HG02798 (cell line): ENCODE results near the gene GANAB.
A peak's percentile ranks its signal among the peaks of the same experiment; 100 is the strongest.
"Not testable (repeated sequence)": the region's sequence is repeated elsewhere in the genome, so short reads cannot be mapped to it uniquely, and the experiment has no call there.

ENCODE experiments used
- ATAC-seq: cut with Tn5 transposase; IDR thresholded peaks from one replicate; pipeline ENCODE4 v1.9.1; 2021; ENCODE audit warnings: mild to moderate bottlenecking; ENCODE audit not compliant: unreplicated experiment, poor library complexity

GANAB gene

GRCh38 chr11:62627713-62628112 is 18.7 kb downstream of the GANAB start:
- no peak for ATAC-seq

DNA sequence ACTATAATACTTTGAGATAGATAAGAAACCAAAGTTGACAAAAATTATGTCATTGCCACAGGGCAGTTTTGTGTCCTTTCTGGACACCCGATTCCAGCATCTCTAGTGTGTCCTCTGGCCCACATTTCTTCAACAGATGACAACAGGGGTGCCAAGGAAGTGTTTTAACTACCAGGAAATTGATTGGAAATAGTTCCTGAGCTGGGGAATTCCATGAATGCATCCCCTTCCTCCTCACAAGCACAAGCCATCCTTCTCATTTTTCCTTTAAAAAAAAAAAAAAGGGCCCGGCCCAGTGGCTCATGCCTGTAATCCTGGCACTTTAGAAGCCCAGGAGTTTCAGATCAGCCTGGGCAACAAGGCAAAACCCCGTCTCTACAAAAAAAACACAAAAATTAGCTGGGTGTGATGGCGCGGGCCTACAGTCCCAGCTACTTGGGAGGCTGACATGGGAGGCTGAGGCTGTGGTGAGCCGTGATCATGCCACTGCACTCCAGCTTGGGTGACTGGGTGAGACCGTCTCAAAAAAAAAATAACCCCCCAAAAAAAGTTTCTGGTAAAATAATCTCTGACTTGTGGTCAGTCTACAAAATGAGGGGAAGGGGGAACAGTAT is 23.8 kb downstream of the GANAB start:
- ATAC-seq = no peak

DNA sequence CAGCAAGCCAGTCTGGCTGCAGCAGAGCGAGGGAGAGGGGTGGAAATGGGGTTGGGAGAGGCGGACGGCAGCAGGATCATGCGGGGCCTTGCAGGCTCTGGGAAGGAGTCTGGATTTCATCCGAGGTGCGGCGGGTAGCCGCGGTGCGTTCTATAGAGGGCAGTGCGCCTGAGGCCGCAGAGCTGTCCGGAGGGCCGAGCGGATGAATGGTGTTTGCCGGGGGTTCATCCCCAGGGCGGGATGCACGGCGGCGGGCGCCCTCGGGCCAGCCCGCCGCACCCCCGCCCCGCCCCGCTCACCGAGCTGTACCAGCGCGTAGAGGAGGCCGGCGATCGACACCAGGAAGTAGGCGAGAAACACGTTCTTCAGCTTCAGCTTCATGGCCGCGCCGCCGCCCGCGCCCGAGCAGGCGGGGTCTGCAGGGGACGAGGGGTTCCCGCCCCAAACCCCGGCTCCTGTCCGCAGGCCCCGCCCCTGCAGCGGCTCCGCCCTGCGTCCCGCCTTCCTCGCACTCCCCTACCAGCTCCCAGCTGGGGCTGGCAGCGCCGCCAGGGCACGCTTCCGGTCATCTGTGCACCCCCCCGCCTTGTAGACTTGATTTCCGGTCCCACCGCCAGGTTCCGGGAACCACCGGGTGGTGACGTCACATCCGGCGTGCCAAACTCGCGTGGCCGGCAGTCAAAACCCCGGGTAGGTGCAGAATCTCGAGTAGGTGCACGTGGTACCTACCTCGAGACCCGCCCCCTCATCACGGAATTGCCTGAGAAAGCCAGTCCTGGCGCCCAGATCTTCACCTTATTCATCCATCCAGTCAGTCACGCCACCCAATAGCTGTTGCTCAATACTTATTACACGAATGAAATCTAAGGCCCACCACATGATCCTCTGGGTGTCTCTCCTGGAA is 24.6 kb downstream of the GANAB start, which contains the start of gene B3GAT3:
Gene B3GAT3, minus strand, starts transcription at position 420 of the 904 bp plus-strand sequence. Its CDS starts 39 bp downstream, at position 381.
- peak; percentile 97 for ATAC-seq

DNA sequence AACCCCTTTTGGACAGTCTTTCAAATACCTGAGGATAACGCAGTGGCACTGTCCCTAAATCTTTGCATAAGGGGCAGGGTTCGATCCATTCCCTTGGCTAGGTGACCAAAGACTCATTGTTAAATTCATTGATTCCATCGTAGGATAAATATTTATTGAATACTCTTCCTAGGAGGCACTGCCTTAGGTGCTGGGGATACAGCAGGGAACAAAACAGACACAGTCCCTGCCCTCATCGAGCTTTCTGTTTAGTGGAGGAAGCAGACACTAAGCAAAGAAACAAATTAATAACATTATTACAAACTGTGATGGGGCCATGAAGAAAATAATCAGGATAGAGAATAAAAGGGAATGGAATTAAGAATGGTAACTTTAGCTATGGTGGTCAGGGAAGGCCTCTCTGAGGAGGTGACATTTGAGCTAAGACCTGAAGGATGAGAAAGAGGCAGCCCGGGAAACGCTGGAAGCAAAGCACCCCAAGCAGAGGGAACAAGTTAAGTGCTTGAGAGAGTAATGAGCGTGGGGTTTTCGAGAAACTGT is 25.3 kb downstream of the GANAB start:
- no peak for ATAC-seq

DNA sequence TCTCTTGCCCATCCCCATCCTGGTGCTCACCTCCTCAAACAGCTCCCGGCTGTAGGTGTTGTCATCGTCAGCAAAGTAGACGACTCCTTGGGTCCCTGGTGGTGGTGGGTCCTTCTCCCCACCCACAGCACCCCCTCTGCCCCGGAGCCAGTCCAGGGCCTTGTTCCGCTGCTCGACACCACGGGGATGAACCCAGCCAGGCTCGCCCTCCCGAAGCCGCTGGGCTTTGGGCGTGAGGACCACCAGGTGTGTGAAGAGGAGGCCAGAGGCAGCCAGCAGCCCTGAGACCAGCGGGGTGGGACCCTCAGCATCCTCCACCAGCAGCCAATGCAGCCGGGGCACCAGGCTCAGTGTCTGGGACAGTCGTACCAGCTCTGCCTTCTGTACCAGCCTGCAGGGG is 29.5 kb downstream of the GANAB start:
- not testable (repeated sequence) for ATAC-seq

GRCh38 chr11:62615521-62615920 is 30.9 kb downstream of the GANAB start:
- no peak for ATAC-seq

DNA sequence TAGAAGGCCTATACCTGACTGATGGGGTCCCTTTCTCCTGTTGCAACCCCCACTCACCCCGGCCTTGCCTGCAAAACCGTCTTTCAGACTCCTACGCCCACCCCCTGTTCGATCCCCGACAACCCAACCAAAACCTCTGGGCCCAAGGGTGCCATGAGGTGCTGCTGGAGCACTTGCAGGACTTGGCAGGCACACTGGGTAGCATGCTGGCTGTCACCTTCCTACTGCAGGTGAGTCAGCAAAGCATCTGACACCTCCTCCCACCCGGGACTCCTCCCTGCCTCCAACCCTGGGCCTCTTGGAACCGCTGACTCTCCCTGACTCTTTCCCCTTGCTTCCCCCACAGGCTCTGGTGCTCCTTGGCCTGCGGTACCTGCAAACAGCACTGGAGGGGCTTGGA is 32.1 kb downstream of the GANAB start:
- no peak for ATAC-seq

- ATAC-seq = no peak
Measured at GRCh38 chr11:62613291-62613778, 33.1 kb downstream of the GANAB start.

DNA sequence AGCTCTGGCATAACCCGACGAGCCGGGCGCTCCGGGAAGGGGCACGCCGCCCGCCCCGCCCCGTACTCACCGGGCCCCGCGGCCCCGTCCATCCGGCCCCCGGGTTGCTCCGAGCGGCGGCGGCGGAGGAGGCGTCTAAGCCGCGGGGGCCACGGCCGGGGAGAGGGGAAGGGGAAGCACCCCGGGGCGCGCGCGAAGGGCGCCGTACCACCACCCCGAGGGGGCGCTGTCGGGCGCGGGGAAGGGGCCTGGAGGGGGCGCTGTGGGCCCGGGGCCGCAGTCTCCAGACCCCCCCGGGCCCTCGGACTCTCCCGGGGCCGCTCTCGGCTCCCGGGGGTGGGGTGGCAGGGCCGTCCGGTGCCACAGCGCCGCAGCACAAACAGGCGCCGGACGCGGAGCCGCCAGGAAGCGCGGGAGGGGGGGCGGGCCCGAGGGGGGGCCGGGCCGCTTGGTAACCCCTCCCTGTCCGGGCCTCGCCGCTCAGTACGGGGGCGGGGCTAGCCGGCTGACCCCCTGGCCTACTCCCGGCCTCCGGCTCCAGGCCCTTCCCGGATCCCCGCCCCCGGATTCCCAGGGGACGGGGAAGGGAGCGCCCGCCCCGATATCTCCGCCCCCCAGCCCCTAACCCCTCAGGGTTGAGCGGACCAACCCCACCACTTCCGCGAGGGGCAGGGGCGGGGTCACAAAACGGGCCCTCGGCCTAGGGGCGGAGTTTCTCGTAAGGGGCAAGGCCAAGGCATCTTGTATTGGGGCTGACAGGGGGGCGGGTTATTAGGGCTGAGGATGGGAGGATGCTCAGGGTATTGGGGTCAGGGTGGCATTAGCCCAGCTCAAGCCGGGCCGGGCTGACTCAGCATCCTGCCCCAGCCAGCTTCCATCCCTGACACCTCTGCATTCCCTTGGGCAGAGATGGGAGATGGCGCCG is 33.8 kb downstream of the GANAB start, which contains the start of the genes EML3 and ROM1:
Gene EML3, minus strand, starts transcription at position 410 of the 925 bp plus-strand sequence. Its CDS starts 318 bp downstream, at position 92.
Gene ROM1, plus strand, starts transcription at position 892 of the 925 bp plus-strand sequence. Its CDS starts 25 bp downstream, at position 917.
- peak; percentile 77 for ATAC-seq

GRCh38 chr11:62611705-62612365 is 34.6 kb downstream of the GANAB start:
- ATAC-seq = peak; percentile 1

DNA sequence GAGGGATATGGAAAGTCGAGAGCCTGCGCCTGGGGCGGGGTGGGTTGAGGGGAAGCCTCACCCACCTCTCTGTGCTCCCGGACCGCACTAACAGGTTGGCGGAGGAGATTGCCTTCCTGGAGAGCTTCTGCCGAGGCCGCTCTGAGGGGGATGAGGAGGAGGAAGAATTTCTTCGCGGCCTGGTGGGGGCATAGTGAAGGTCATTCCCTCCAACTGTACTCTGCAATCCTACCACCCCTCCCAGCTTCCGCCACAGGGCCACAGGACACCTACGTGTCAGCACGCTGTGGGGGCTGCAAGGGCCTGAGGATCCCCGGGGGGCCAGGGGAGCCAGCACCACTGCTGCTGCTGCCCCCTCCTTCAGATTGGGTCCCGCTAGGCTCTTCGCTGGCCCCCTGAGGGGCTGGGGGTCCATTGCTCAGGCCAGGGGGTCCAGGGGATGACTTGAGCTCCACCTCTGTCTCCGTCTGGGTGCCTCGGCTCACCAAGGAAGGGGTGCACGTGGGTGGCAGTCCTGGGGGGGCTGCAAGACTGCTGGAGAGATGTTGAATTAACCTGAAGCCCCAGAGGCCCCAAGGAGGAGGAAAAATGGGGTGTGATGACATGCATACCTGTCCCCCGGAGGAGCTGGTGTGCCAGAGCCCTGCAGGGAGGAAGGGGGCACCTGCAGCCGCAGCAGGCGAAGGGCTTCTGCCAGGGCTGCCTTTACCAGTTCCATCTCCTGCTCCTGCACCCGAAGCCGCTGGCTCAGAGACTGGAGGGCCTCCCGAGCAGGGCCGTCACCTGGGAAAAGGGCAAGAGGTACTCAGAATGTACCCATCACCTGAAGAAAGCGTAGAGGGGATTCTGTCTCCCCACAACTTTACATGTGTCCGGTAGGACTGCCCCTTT is 35.4 kb downstream of the GANAB start:
- no peak for ATAC-seq

- ATAC-seq = no peak
Measured at GRCh38 chr11:62610403-62610802, 36.0 kb downstream of the GANAB start.

DNA sequence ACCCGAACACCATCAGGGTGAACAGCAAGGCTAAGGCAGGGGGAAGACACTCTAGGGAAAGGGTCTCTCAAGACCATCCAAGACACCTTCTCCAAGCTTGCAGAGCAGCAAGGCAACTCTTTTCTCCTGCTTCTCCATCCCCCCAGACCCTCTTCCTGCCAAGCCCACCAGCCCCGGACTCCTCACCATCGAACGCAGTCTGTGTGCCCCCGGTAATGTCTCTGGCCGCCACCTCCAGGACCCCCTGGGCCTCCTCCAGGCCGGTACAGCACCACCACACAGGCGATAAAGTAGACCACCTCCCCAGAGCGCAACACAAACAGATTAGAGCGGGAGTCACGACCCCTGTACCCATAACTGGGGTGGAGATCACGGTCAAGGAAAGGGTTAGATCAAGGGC is 37.6 kb downstream of the GANAB start:
- ATAC-seq = no peak

GRCh38 chr11:62607714-62608113 is 38.7 kb downstream of the GANAB start:
- ATAC-seq = no peak

DNA sequence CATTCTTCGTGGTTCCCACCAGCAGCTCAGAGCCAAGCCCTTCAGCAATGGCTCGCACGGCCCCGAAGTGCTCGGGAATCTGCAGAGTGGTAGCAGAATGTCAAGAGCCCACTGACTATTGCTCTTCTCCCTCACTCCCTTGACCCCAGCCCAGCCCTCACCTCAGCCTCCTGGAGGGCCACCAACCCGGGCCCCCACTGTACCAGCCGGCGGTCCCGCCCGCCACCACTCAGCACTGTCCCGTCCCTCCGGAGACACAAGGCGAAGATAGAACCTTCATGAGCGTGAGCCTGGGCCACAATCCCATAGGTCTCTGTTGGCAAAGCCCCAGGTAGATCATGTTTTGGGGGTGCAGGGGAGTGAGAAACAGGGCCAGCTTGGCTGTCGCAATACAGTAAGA is 40.5 kb downstream of the GANAB start:
- ATAC-seq = no peak

DNA sequence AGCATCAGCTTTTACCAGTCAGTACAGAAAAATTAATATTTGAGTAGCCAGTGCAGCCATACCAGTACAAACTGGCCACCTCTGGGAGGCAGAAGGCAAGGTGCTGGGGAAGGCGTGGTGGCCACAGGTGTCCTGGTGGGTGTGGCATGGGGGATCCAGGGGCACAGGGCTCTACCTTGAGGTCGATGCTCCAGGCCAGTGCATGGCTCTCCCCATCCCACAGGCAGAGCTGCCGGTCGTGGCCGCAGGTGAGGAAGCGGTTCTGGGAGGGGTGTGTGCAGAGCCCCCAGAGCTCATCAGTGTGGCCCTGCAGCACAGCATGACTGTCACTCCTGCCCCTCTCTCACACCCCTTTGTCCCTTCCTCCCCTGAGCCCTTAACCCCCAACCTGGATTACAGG is 40.9 kb downstream of the GANAB start:
- ATAC-seq = no peak

DNA sequence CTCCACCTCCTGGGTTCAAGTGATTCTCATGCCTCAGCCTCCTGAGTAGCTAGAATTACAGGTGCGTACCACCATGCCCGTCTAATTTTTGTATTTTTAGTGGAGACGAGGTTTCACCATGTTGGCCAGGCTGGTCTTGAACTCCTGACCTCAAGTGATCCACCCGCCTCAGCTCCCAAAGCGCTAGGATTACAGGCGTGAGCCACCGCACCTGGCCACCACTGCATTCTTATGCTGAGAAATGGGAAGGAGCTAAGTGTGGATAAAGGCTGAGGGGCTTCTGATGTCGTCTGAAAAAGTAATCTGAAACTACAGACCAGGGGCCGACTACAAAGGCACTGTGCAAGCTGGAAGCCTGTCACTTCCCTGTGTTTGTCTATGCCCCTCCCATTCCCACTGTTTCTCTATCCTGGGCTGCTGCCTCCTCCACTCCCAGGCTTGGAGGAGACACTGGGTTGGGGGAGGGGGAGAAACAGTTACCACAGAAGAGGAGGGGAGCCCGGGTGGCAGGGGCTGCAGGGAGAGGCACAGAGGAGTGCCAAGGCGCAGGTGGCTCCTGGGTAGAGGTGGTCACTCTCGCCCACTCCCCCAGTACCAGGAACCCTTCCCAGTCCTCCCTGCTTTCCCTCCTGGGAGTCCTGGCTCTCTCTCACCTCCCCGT is 41.8 kb downstream of the GANAB start:
- ATAC-seq = no peak

GRCh38 chr11:62603776-62604299 is 42.6 kb downstream of the GANAB start:
- no peak for ATAC-seq
